ENCODE measurements around the gene MFN2.

The MFN2 gene

GRCh38 chr1:12049616-12050015, 69.4 kb downstream of the MFN2 start:
- no peak for DNase-seq (ENCODE audit: low spot score)

- DNase-seq (ENCODE audit: low spot score) = no peak
Observed at GRCh38 chr1:12051361-12051760, 71.1 kb downstream of the MFN2 start.

GRCh38 chr1:12052008-12052573, 71.8 kb downstream of the MFN2 start:
- no peak for DNase-seq (ENCODE audit: low spot score)

DNA sequence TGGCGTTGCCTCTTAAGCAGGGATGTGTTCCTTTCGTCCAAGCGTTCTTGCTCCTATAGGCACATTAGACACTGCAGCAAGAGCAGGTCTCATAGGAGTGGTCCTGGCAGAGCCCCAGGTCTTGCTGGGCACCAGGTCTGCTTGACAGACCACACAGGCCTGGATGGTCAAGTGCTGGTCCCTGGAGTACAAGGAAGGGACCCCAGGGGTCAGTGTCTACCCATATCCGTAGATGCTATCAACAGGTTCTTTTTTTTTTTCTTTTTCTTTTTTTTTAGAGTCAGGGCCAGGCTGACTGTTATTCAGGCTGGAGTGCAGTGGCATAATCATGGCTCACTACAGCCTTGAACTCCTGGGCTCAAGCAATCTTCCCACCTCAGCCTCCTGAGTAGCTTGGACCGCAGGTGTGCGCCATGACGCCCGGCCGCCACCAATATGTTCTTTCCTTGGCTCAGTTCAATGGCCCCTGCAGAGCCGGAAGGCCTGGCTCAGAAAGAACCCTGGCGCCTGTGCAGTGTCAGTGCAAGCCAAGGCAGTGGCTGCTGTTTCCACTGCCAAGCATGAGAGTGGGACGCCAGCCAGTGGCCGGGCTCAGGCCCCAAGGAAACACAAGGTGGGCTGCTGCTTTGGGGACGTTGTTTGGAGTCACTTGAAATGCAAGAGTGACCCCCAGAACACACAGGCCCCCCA, 72.9 kb downstream of the MFN2 start:
- no peak for DNase-seq (ENCODE audit: low spot score)

GRCh38 chr1:12053752-12054548, 73.7 kb downstream of the MFN2 start:
- DNase-seq (ENCODE audit: low spot score) = no peak

DNA sequence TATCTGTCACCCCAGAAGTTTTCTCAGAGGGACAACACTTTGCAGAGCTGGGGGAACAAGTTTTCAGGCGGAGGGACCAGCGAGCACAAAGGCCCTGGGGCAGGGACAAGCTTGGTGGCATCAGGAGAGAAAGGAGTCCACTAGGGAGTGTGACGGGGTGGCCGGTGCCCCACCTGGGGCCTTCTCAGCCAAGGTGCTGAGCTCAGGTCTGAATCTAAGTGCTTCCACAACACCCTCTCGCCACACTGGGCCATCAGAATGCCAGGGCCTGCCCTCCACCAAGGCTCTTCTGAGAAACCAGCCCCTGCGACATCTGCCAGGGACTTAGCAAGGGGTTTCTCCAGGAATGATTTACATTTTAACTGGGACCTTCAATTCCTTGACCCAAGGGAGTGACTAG, 75.0 kb downstream of the MFN2 start:
- DNase-seq (ENCODE audit: low spot score) = no peak

DNA sequence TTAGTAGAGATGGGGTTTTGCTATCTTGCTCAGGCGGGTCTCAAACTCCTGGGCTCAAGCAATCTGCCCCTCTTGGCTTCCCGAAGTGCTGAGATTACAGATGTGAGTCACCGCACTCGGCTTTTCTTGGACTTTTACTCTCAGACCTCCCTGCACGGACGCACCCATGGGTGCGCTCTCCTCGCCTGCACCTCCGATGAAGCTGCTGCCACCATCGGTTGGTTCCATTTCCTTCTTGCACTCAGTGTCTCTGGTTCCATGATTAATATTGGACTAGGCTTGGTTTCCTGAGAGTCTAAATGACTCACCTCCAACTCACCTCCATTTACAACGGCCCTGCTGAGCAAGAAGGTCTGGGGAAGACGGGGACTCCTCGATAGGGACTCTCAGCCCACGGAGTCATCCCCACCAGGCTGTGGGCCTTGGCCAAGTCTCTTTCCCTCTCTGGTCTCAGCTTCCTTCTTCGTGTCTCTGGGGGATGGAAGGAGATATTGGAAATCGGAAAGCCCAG, 76.1 kb downstream of the MFN2 start:
- no peak for DNase-seq (ENCODE audit: low spot score)

GRCh38 chr1:12057382-12057781, 77.1 kb downstream of the MFN2 start:
- no peak for DNase-seq (ENCODE audit: low spot score)

DNA sequence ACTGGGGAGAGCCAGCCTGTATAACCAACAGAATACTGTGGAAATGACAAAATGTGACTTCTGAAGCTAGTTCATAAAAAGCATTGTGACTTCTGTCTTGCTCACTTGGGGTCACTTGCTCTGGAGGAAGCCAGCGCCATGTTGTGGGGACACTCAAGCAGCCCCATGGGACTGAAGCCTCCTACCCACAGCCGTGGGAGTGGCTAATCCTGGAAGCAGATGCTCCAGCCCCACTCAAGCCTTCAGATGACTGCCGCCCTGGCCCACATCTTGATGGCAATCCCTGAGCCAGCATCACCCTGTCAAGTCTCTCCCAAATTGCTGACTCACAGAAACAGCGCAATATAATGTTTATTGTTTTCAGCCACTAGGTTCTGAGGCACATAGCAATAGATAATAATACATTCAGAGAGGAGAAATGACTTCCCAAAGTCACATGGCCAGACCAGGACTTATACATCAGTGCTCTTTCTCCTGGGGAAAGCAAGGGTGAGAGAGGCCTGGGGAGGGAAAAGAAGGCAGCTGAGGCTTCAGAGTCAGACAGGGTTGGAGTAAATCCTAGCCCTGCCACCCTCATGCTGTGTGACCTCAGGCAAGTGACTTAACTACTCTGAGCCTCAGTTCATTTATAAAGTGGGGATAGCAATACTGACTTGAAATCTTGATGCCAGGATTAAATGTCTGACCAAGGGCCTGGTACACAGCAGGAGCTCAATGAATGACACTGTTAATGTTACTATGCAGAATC, 77.9 kb downstream of the MFN2 start:
- DNase-seq (ENCODE audit: low spot score) = no peak

DNA sequence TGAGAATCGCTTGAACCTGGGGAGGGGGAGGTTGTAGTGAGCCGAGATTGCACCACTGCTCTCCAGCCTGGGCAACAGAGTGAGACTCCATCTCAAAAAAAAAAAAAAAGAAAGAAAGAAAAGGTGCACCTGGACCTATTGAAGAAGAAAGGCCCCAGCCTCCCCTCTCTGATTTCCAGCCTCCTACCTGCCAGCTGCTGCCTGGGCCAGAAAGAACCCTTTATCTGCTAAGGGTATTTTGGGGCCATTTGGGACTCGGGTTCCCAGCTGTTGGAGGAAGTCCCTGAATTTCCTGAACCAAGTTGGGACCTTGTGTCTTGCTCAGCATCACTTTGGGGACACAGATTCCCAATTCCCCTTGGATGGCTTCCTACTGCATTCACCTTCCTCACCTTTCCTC, 79.0 kb downstream of the MFN2 start:
- DNase-seq (ENCODE audit: low spot score) = no peak

DNA sequence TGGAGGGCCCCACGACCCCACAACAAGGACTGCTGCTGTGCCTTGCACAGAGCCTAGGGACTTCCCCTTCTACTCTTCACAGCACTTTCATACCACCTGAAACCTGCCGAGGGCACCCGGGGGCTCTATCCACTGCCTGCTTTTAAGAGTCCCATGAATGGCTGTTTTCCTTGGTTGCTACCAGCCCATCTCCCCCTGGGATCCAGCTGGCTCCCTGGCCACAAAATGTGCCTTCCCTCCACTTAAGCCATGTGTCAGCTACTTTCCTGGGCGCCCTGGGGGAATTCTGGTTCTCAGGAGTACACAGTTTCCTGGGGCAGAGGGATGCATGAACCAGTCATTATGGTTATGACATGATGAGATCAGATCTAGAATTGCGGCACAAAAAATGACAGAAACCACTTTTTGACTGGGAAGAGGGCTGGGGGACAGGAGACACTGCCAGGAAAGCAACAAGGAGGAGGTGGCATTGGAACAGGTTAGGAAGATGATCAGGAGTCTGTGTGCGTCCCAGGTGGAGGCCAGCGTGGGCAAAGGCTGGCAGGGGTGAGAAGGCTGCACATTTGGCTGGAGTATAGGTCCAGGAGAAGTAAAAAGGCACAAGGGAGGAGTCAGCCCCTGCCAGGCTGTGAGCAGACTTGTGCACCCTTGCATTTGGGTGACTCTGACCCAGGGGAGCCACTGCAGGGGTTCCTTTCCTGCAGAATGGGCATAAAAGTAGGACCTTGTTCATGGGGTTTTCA, 79.6 kb downstream of the MFN2 start:
- no peak for DNase-seq (ENCODE audit: low spot score)

DNA sequence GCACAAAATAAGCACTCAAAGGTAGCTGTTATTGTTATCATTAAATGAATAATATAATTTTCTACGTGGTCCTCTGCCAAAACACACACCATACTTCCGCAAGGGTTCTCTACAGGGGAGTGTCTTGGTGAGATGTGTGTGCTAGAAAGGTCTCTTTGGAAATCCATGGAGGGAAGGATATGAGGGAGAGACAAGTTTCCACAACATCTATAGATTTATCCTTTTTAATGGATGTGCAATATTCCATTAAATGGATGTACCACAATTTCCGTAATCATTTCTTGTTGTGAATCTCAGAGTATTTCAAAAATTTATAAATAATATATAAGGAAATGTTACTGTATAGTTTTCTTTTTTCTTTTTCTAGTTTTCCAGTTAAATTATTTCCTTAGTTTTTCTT, 80.3 kb downstream of the MFN2 start:
- no peak for DNase-seq (ENCODE audit: low spot score)
